Measurements from ENCODE around the gene ETS2.

ETS2 gene

GRCh38 chr21:38771536-38771935, 34.2 kb upstream of the ETS2 start:
- H3K4me3 ChIP-seq (ENCODE audit: low read depth, low read length), result no peak overlapping the region
- TF ChIP-seq CTCF (conservative IDR thresholded peaks at IDR 0.05; ENCODE audit: low read depth, low read length), result no peak
- DNase-seq (ENCODE audit: low read depth), result peak; percentile 22

GRCh38 chr21:38772646-38773045, 33.1 kb upstream of the ETS2 start:
- DNase-seq (ENCODE audit: low read depth), result no peak
- TF ChIP-seq CTCF (conservative IDR thresholded peaks at IDR 0.05; ENCODE audit: low read depth, low read length), result no peak

GRCh38 chr21:38773099-38774061, 32.3 kb upstream of the ETS2 start:
- no peak for TF ChIP-seq CTCF (conservative IDR thresholded peaks at IDR 0.05; ENCODE audit: low read depth, low read length)
- H3K4me3 ChIP-seq (ENCODE audit: low read depth, low read length), result no peak overlapping the region
- peak; percentile 96 for DNase-seq (ENCODE audit: low read depth)

More at GRCh38 chr21:38772646-38773045, 33.1 kb upstream of the ETS2 start:
- no peak overlapping the region for H3K4me3 ChIP-seq (ENCODE audit: low read depth, low read length)

GRCh38 chr21:38774152-38774551, 31.6 kb upstream of the ETS2 start:
- no peak overlapping the region for H3K4me3 ChIP-seq (ENCODE audit: low read depth, low read length)
- DNase-seq (ENCODE audit: low read depth), result peak; percentile 54
- no peak for TF ChIP-seq CTCF (conservative IDR thresholded peaks at IDR 0.05; ENCODE audit: low read depth, low read length)

- no peak overlapping the region for H3K4me3 ChIP-seq (ENCODE audit: low read depth, low read length)
- no peak for DNase-seq (ENCODE audit: low read depth)
- TF ChIP-seq CTCF (conservative IDR thresholded peaks at IDR 0.05; ENCODE audit: low read depth, low read length), result no peak
Observed at GRCh38 chr21:38774586-38775285, 31.0 kb upstream of the ETS2 start.

- H3K4me3 ChIP-seq (ENCODE audit: low read depth, low read length), result no peak overlapping the region
- no peak for TF ChIP-seq CTCF (conservative IDR thresholded peaks at IDR 0.05; ENCODE audit: low read depth, low read length)
- no peak for DNase-seq (ENCODE audit: low read depth)
Observed at GRCh38 chr21:38775733-38776132, 30.0 kb upstream of the ETS2 start.
